ENCODE measurements around the gene PAQR6.

Gene PAQR6, protein sequence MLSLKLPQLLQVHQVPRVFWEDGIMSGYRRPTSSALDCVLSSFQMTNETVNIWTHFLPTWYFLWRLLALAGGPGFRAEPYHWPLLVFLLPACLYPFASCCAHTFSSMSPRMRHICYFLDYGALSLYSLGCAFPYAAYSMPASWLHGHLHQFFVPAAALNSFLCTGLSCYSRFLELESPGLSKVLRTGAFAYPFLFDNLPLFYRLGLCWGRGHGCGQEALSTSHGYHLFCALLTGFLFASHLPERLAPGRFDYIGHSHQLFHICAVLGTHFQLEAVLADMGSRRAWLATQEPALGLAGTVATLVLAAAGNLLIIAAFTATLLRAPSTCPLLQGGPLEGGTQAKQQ

DNA sequence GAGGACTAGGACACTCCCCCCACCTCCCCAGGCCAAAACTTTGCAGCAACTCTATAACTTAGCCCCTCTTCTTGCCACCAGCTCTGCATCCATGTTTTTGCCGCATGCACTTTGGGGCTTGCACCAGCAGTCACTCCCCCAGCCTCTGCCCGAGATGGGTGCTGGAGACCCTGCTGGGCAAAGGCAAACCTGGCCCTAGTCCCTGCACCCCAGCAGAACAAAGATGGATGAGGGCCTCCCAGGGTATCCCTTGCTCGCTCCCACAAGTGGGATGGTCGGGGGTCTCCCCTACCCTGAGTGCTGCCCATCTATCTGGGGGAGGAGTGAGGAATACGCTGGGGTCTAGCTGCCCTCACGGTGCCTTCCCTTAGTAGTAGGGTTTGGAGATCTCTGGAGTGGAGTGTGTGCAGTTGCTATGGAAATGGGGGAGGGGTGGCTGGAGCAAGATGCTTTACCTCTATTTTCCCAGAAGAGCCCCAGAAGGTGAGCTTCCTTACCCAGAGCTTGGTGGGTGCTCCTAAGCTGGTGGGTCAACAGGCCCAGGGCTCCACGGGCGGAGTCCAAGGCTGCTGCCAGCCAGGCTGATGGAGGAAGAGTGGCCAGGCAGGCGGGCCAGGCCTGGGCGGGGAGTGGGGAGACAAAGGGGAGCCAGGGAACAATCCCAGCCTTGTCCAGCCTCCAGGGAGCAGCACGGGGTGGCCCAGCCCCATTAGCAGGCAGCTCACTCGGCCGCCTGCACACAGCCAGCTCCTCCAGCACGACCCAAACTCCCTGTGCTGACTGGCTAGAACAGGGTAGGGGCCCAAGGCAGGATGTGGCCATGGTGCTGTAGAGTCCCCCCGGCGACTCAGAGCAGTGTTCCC, at the start of gene PAQR6:
TSS of gene PAQR6 (minus strand) at position 597 of the 863 bp plus-strand sequence. CDS start 1,325 bp downstream, outside the sequence.
- DNase-seq (ENCODE audit: low read depth in 3 of 3), result no peak

DNA sequence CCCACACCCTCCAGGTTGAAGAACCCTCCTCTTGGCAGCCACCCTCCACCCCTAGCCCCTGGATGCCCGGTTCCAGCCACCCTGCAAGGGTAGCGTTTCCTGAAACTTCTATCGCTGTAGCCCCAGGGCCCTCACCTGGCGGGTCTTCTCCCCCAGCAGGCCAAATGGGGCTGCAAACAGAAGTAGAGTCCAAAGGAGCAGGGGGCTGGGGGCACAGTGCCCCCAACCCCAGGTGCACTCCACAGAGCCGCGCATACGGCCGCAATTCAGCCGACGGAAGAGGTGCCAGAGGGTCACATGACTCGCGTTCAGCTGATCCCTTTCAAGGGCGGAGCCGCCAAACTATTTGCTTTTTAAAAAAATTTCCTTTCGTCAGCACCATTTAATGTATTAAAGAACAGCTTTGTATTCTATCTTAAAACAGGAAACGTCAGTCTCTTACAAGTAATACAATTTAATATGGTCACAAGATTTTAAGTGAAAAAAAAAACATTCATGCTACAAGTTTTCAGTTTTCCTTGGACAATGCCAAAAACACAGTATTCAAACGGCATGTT, 47.6 kb upstream of the PAQR6 start, which contains the start of gene GLMP:
TSS of gene GLMP (minus strand) at position 289 of the 557 bp plus-strand sequence. CDS start at position 255, 34 bp downstream.
- DNase-seq (ENCODE audit: low read depth in 3 of 3), result peak; percentile 17 to 47 (median 31)

DNA sequence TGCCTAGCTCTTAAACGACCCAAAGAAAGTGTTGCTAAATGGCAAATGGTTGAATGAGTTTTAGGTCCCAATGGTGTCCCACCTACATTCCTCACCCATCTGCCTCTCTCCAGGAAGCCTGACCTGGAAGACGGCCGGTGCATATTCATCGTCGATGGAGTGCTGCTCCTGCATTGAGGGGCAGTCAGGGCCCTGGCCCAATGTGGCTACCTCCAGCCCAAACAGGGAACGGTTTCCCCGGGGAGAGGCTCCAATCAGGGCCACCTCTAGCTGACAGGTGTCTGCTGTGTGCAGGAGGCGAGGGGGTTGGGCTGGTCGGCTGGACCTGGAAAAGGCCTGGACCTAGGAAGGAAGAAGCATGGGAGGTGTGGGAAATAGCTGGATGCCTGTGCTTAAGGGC, 46.0 kb upstream of the PAQR6 start:
- no peak for DNase-seq (ENCODE audit: low read depth in 3 of 3)

DNA sequence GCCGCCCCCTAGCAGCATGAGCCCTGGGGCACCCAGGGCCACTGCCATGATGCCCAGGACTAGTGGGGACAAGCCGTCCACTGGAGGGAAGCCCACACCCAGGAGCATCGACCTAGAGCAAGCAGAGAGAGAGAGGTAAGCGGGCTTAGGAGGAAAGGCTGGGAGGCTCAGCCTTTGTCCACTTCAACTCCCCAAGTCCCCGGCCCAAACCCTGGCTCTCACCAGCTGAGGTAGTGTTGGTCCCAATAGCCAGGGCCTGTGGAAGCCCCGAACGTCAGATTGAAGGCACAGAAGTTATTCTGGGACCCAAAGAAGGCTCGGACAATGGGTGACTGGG, 45.2 kb upstream of the PAQR6 start:
- no peak for DNase-seq (ENCODE audit: low read depth in 3 of 3)

DNA sequence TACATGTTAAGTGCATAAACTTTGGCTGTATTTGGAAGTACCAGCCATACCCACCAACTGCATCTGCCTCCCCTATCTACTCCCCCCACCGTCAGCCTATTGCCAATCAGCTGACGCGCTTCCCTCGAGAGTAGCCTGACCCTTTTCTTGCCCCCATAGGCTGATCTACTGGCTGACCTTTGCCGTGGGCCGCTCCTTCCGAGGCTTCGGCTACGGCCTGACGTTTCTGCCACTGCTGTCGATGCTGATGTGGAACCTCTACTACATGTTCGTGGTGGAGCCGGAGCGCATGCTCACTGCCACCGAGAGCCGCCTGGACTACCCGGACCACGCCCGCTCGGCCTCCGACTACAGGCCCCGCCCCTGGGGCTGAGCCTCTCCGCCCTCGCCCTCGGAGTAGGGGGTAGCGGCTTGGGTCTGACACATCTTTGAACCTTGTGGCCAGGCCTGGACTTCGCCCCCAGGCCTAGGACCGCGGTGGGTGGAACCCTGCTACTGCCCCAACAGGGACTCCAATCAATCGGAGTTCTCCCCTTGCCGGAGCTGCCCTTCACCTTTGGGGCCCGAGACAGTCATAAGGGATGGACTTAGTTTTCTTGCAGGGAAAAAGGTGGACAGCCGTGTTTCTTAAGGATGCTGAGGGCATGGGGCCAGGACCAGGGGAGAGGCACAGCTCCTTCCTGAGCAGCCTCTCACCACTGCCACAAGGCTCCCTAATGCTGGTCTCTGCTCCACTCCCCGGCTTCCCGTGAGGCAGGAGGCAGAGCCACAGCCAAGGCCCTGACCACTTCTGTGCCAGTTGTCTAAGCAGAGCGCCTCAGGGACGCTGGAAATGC, 43.6 kb upstream of the PAQR6 start:
- peak in 1 of 3 experiments; percentile 13 for DNase-seq (ENCODE audit: low read depth in 3 of 3)

DNA sequence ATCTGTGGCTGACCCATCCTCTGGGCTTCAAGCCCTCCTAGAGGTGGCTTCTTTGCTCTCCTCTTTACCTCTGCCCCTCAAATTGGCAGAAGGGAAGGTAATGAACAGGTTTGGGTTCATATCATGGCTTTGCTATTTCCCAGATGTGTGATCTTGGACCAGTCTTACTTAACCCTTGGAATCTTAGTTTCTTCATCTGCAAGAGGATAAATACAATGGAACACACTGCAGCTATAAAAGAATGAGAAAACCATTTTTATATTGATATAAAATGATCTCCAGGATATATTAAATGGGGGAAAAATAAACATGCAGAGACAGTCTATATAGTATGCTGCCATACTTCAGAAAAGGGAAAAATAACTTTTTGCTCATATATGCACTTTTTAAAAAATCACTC, 42.0 kb upstream of the PAQR6 start:
- no peak for DNase-seq (ENCODE audit: low read depth in 3 of 3)

DNA sequence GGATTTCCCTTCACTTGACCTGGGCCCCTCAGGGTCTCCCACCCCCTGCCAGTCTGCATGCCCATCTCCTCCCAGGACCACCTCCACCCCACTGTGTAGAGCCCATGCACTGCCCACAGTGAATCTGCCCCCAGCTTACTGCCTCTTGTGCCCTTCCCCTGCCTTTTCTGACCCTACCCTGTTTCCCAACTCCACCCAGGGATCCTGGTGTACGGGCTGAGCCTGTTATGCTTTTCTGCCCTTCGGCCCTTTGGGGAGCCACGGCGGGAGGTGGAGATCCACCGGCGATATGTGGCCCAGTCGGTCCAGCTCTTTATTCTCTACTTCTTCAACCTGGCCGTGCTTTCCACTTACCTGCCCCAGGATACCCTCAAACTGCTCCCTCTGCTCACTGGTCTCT, 38.2 kb upstream of the PAQR6 start:
- no peak for DNase-seq (ENCODE audit: low read depth in 3 of 3)

DNA sequence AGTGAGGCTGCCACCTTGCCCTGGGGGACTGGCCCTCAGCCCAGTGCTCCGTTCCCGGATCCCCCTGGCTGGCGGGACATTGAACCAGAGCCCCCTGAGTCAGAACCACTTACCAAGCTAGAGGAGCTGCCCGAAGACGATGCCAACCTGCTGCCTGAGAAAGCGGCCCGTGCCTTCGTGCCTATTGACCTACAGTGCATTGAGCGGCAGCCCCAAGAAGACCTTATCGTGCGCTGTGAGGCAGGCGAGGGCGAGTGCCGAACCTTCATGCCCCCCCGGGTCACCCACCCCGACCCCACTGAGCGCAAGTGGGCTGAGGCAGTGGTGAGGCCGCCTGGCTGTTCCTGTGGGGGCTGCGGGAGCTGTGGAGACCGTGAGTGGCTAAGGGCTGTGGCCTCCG, 37.6 kb upstream of the PAQR6 start:
- DNase-seq (ENCODE audit: low read depth in 3 of 3), result no peak

DNA sequence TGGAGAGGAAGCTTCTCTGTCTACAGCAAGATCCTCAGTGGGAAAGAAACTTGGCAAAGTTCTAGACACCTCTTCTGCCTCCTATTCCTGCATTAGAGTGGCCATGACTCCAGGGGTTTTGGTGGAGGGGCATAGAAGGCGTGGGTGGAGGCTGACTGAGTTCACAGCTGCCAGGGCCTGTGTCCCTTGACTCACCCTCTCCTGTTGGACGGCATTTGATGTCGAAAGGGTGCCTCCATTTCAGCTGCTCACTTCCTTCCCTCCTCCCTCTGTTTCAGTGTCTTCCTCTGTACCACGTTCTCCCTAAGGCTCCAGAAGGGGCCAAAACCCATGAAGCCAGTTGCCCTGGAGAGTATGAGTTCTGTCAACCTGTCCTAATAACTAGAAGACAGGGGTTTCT, 36.9 kb upstream of the PAQR6 start:
- no peak for DNase-seq (ENCODE audit: low read depth in 3 of 3)

DNA sequence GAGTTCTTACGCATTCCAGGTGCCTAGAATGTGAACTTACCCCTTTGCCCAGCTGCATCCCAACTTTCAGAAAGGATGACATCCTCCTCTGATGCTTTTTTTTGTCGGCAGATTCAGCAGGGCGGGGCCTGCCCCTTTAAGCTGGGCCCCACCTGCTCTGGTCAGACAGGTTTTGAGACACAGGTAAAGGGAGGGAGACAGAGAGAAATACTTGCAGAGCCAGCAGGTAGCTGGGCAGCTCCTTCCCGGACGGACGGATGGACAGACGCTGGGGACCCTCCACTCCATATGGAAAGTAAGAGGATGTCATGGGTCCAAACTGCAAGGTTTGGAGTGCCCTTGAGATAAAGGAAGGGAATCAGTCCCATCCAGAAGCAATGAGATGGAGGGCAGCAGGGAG, 36.3 kb upstream of the PAQR6 start, which contains the start of gene TMEM79:
TSS of gene TMEM79 (plus strand) at position 214 of the 400 bp plus-strand sequence. CDS start 902 bp downstream, outside the sequence.
- DNase-seq (ENCODE audit: low read depth in 3 of 3), result no peak

DNA sequence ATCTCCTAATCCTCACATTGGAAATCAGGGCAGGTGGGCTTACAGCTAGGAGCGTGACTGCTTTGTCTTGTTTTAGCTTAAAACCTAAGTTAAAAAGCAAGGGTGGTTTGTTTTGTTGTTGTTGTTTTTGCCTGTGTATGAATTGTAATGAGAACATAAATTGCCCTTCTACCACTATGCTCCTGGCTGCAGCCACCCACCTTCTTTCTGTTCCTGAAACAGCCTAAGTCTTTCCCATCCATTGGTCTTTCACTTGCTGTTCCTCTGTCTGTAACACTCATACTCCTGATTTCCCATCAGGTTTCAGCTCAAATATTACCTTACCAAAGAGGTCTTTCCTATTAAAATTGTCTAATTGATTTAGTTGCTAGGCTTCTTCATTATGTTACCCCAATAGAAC, 35.7 kb upstream of the PAQR6 start:
- no peak for DNase-seq (ENCODE audit: low read depth in 3 of 3)

DNA sequence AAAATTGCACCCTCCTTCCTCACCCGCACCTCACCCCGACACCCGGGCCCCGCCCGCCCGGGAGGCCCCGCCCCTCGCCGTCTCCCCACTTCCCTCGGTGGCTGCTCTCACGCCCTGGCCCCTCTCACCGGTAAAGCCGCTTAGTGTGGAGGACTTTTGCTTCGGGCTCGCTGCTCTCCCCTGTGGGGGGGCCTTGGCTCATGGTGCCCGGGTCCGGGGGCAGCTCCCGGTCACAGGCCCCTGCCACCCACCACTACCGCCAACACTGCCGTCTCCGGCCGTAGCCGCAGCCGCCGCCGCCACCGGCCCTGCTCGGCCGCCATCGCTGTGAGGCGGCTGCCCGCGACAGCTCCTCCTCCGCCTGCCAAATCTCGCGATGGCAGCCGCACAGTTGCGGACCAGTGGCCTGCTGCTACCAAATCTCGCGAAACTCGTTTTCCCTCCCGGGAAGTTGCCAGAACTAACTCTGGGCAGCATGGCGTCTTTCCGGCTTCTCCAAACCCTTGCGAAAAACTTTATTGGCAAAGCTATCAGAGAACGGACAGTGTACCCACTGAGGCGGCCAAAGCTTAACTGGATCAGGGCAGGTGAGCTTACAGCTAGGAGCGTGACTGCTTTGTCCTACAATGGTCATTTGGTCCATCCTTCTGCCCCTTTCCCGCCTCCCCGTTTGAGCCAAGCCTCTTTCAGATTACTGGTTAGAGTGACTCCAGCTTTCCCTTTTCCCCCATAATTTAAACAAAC, 34.8 kb upstream of the PAQR6 start, which contains the start of gene SMG5:
TSS of gene SMG5 (minus strand) at position 347 of the 744 bp plus-strand sequence. CDS start at position 202, 145 bp downstream.
- peak; percentile 91 to 95 (median 95) for DNase-seq (ENCODE audit: low read depth in 3 of 3)

DNA sequence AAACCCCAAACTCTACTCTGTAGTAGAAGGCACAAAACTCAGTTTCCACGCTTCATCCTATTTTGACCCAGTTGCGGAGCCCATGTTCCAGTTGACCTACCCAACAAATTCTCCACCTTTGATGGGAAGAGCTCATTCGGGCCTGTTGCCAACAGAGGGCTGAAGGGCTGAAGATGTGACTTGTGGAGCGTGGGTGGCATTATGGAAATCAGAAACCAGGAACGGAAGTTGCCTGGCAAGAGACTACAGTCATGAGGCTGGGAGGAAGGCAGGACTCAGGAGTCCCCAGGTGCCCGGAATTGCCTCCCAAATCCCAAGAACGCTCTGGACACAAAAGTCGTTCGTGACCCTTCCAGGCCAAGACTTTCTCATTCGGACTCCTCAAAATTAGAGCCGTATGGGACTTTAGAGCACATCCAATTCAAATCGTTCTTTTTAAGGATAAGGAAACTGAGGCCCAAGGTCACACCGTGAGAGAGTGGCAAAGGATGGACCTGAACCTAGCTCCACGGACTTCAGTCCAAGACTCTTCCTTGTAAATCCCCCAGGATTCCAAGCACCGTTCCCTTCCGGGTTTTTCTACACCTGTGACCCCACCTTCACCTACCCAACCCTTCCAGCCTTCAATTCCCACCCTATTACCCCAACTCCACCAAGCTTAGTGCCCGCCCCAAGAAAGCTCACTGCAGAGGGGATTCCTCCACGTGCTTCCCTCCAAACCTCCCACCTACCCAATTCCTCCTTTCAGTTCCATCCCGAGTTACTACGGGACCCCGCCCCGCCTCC, 34.0 kb upstream of the PAQR6 start:
- peak in 1 of 3 experiments; percentile 32 for DNase-seq (ENCODE audit: low read depth in 3 of 3)

DNA sequence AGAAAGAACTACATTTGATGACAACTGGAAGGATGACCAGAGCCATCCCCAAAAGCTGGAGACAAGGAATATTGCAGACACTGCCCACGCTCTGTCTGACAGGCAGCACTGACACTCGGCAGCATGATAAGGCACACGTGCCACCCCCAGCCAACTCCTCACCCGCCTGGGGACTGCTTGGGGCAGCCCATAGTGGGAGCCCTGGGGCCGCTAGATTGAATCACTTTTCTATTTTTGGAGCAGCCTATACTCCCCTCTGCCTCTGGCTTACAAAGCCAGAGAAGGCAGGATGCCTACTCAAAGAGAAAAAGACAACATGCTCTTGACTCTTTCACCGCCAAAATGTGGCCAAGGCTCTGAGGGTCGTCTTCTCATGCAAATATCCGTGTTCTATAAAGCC, 33.4 kb upstream of the PAQR6 start:
- DNase-seq (ENCODE audit: low read depth in 3 of 3), result peak in 2 of 3 experiments; percentile 15 to 51

DNA sequence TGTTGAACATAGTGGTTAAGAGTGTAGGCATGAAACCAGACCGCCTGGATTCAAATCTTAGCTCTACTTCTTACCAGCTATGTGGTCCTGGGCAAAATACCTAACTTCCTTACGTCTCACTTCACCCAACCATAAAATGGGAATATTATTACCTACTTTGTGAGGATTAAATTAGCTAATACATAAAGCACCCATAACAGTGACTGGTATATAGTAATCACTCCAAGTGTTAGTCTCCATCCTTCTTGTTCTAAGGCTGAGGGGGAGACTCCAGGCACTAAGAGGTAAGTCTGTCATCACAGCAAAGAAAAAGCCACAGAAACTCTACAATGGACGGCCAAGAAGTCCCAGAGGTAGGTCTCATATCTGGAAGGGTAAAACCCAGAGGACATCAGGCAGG, 32.0 kb upstream of the PAQR6 start:
- DNase-seq (ENCODE audit: low read depth in 3 of 3), result no peak

DNA sequence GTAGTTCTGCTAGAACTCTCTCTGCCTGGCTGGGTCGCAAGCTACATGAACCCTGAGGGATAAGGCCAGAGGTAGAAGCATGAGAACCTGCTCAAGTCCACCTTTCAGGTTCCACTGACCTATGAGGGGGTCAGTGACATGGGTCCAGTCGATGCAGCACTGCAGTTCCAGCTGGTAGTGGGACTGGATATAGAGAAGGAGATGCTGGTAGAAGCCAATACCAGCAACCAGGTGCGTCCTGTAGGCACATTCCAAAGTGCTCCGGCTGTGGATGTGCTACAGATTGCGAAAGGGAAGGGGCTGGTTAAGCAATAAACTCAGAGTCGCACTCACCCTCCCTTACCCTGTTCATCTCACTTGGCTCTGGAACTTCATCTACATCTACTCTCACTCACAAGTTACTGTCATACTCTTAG, 29.1 kb upstream of the PAQR6 start:
- no peak for DNase-seq (ENCODE audit: low read depth in 3 of 3)

DNA sequence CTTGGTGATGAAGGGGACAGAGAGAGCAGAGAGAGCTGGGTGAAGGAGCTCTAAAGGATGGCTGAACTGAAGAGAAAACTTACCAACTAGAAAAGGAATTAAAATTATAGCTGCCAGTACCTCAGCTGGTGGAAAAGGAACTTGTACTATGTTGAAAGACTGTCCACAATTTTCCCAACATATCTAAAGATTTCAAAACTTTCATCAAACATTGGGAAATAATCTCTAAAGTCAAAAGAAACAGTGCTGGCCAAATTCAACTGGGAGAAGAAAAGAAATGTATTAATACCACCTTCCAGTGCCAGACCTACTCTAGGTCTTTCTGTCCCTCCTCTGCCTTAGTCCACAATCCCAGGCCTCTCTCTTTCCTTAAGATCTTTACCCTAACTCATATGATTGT, 28.7 kb upstream of the PAQR6 start:
- DNase-seq (ENCODE audit: low read depth in 3 of 3), result no peak

DNA sequence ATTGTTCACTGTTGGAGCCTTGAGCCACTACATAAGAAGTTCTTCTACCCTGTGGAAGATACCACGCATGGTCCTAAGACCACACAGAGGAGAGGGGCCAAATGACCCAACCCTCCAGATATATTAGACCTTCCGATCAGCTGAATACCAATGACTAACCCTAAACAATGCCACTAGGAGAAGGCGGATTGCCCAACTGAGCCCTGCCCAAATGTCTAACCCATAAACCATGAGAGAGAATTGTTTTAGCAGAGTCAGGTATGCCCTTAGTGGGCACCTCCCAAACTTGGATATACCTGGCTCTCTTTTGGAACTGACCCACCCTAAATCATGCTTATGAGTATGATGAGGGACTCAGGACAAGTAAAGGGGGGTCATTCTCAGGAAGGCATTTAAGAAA, 22.5 kb upstream of the PAQR6 start:
- no peak for DNase-seq (ENCODE audit: low read depth in 3 of 3)

DNA sequence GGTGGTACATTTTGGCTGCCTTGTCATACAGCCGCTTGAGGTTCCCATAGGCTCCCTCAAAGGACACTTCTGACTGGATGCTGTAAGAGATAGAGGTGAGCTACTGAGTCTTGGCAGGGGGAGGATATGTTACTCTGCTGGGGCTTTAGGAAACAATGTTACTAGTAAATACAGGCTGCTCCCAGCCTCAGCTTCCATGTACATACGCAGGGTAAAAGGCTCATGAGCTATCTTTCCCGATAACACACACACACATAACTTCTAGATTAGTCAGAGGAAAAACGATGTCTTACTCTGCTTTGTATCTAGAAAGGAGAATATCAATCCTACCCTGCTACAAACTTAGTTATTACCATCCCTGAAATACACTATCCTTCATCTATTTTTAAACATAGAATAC, 20.5 kb upstream of the PAQR6 start:
- DNase-seq (ENCODE audit: low read depth in 3 of 3), result no peak

DNA sequence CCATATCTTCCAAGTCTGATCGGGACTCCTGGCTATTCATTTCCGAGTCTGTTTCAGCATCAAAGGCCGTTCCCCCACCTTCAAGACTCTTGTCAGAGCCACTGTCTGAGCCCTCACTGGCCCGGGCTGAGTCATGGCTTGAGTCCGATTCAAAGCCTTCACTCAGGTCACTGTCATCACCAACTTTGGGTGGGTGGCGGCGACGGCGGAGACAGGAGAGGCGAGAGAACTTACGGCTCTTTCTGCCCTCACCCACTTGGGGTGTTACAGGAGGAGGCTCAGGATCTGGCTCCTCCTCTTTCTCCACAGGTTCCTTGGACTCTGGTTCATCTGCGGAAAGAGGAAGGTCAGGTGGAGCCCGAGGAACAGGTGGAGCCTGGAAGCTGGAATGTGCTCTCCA, 18.2 kb upstream of the PAQR6 start:
- DNase-seq (ENCODE audit: low read depth in 3 of 3), result no peak
